SIG-M5 treated with dmso at 0.1 percent for 504 hours (cell line): ENCODE results near the gene DNAH12.
A peak's percentile ranks its signal among the peaks of the same experiment; 100 is the strongest.
"Not testable (repeated sequence)": the region's sequence is repeated elsewhere in the genome, so short reads cannot be mapped to it uniquely, and the experiment has no call there.

Experiments
- DNase-seq: peaks from one replicate; lab custom pipeline; 2025; ENCODE audit not compliant: unreplicated experiment; lab: John Stamatoyannopoulos, UW

The DNAH12 gene

DNA sequence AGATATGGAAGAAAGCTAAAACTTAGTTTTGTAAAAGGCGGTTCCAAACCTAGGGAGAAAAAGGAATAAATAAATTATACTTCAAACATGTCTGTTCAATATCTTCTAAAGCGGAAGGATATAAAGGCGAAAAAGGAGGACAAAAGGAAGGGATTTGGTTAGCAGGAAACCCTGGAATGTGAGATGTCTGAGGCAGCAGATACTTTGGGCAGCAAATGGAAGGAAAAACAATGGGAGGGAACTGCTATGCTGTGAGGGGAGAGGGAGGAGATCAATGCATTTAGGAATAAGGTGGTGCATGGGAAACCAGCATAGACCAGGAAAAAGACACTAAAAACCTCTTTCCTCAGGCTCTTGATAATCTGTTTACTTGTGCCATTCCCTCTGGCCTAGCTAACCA lies 120.8 kb downstream of the DNAH12 start:
- no peak for DNase-seq

DNA sequence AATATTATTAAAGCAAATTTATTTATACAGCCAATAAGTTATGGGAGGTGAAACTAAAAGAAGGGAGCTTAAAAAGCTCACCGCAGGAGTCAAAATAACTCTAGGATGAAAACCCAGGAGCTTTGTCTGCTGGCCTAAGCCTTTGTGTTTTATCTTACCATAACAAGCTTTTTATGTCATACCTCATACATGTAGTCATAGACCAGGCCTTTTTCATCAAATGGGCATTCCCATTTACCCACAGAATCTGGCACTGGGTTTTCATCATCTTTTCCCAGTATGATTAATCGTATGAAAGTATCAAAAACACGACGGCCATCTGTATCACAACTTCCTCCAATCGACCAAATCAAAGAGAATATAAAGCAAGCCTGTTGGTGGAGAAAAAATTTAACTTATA lies 122.8 kb downstream of the DNAH12 start:
- DNase-seq = no peak

DNA sequence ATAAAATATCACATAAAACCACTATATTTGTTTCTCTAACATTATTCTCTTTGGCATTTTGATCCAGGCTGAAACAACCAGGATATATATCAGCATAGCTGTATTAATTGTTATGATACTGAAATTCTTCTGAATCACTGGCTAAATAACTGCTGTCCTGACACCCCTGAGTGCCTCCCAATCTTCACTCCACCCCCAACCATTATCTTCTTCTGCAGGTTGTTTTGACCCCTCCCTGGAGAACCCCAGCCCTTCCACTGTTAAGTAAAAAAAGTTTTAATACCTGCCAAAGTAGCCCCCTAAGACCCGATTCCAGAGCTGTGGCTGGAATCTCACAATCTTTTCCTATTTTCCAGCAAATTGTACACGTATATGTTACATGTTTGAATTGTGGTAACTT lies 124.1 kb downstream of the DNAH12 start:
- DNase-seq = no peak

DNA sequence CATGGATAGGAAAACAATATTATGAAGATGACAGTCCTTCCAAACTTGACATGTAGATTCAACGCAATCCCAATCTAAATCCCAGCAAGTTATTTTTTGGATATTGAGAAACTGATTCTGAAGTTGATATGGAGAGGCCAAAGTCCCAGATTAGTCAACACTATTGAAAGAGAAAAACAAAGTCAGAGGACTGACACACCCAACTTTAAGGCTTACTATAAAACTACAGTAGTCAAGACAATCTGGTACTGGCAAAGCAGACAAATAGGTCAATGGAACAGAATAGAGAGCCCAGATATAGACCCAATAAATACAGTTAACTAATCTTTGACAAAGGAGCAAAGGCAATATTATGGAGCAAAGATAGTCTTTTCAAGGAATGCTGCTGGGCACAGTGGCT lies 132.4 kb downstream of the DNAH12 start:
- no peak for DNase-seq

DNA sequence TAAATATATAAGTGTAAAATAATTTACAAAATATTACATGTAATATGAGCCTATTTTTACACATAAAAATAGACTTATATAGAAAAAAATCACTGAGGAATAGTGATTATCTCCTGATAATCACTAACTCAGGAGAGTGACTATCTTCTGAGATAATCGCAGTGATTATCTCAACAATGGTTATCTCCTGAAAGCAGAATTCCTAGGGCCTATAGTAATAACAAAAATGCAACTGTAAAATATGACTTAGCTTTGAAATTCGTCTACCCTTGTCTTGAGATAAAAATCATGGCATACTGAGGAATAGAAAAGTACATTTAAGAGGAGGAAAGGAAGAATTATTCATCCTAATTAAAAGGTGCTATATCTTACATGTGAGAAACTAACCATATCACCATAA lies 134.7 kb downstream of the DNAH12 start:
- no peak for DNase-seq

DNA sequence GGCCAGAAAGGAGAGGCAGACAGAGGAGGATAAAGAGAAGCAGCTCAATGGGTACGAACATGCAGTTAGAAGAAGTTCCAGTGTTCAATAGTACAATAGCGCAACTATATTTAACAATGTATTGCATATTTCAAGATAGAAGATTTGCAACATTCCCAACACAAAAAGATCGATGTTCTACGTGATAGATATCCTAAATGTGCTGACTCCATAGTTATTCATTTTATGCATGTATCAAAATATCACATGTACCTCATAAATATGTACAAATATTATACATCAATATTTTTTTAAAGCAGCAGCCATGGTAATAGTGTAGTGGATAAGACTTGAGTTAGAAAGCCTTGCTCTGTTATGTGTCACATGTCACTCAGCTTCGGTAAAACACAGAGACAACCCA lies 141.5 kb downstream of the DNAH12 start:
- no peak for DNase-seq

DNA sequence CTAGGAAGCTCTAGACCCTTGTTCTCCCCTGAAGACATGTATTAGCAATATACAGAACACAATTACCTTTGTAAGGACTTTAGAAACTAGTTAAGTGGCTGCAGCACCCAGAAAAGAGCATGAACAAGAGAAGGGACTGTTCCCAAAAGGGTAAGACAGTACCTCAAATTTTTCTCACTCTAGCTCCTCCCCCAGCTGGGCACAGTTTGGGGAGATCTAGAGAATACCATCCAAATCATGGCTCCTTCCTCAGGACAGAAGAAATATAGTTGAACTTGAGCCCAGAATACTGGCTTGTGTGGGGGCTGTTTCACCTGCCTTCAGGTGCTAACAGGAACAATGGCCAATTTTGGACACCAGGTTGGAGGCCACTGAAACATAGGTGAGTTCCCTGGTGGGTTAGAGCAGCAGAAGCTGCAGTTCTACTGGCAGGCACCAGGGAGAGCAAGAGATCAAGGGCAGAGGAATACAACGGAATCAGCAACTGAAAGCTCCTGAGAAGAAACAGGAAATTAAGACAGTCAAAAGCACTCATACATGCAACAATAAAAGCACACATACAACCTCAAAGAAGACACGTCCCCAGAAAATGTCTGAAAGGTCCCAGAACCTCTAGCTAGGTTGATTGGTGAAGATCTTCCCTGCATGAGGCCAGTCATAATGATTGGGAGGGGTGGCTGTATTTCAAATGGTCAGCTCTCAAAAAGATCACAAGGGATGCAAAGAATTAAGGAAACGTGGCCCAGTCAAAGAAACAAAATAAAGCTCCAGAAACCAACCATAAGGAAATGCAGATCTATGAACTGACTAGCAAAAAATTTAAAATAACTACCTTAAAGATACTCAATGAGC lies 146.7 kb downstream of the DNAH12 start:
- DNase-seq = peak; percentile 90

DNA sequence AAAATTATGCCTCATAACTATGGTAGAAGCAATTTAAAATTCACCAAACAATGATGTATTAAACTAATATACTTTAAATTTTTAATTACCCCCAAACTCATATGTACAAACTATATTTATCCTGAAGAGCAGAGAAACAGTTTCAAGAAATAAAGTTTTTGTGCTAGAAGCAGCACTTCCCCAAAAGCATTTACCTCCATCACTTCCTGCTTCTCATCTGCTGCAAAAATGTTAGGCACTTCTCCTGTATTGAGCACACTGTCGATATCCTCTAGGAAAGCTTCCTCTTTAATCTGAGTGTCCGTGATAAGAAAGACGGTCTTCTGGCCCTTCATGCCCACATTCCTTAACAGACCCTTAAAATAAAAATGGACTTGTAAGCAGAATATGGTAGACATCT lies 150.2 kb downstream of the DNAH12 start:
- DNase-seq = peak; percentile 40

DNA sequence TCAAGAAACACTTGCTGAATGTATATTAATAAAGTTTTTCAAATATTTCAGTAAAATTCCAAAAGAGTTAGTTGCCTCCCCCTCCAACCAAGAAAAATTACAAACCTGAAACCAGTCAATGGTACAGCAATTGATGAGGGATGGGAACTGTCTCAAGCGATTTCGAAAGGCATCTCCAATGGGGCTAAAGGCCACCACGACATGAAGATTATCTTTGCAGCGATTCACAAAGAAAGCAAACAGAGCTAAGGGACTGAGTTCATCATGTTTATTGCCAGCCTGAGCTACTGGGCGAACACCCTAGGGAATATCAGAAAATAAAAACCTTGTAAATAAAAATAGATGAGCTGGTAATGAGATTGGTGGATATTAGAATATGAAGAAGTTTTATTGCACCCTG lies 152.4 kb downstream of the DNAH12 start:
- no peak for DNase-seq

DNA sequence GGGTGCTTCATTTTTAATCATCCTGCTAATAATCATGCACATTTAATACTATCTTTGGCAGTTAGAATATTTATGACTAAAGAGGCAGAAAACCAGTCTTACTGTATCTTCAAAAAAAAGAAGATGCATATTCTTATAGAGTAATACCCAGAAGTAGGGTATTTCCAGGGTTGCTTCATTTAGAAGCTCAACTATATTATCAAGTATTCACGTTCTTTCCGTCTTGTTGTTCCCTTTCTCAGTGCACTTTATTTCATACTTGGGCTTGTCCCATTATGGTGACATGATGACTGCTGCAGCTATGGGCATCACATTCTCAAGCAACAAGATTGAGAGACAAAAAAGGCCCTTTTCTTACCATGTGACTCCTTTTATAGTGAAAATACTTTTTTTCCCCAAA lies 154.9 kb downstream of the DNAH12 start:
- no peak for DNase-seq

DNA sequence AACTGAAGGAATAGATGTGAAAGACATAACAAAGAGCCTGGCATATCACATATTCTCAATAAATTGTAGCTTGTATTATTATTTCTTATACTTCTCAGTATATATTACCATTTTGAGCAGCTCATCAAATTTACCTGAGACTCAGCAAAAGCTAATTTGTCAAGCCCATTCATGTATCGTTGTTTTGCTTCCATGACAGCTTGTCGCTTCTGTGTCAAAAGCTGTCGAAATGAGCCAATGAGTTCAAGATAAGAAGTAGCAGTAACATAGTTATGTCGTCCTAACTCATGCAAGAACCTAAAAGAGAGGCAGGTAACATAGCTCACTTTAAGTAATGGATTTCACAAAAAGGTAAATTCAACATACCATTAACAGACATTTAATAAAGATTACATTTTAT lies 157.8 kb downstream of the DNAH12 start:
- DNase-seq = no peak

DNA sequence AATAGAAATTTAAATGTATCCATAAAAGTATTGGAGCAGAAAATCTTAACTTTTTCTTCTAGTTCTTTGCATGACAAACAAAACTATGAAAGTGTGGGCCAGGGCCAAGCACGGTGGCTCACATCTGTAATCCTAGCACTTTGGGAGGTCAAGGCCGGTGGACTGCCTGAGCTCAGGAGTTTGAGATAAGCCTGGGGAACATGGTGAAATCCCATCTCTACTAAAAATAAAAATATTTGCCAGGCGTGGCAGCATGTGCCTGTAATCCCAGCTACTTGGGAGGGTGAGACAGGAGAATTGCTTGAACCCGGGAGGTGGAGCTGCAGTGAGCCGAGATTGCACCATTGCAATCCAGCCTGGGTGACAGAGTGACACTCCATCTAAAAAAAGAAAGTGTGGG lies 158.6 kb downstream of the DNAH12 start:
- DNase-seq = no peak

DNA sequence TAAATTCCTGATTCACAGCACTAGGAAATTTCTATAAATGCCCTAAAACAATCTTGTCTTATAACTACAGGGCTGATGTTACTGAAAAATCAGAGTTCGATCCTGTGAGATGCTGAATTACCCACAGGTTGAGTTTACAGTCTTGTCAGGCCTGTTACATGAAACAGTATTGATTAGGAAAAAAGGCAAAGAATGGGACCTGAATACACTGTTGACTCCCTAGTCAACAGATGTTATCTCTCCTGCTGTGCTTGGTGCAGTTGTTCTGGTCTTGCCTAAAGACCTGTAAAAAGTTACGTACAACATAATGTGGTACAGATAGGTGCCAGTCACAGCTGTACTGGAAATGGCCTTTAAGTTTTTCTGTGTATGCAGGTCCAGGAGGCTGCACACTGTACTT lies 160.3 kb downstream of the DNAH12 start:
- no peak for DNase-seq

DNA sequence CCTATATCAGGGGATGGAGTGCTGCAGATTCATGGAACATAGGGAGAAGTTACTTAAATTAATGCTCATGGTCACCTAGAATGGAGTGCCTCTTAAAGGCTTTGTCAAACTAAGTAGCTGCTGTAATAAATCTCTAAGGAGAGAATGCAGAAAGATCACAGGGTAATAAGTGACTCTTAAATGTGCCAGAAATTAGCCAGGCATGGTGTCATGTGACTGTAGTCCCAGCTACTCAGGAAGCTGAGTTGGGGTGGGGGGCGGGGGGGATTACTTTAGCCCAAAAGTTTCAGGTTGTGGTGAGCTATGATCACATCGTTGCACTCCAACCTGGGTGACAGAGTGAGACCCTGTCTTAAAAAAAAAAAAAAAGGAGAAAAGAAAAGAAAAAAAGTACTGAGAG lies 160.7 kb downstream of the DNAH12 start:
- no peak for DNase-seq

DNA sequence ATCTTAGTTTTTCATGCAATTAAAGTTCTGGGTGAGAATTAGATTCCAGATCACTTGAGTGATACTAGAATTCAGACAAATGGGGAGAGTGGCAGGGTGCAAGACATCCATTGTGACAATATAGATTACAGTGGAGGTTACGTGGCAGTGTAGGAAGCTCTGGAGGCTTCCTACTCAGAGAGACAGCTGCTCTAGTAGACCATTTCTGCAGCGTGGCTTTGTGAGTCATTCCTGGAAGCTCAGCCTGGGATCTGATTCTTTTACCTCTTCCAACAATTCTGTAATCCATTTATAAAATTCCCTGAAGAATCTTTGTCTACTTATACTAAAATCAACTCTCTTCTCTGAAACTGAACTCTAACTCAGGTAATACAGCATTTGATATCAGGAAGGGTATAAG lies 161.2 kb downstream of the DNAH12 start:
- DNase-seq = no peak

DNA sequence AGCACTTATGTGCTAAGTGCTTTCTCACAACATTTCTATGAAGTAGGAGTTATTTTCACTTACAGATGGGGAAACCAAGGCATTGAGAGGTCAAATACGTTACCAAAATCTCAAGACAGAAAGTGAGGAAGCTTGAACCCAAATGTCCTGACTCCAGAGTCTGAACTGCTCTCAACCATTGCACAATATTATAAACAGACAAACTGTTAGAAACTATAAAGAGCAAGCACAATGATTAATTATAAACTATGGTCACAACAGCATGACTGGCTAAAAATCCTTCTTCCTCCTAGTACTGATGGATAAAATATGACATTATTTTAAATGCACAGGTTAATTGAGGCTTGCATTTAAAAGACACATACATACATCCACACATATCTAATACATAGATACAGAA lies 173.8 kb downstream of the DNAH12 start:
- DNase-seq = no peak

DNA sequence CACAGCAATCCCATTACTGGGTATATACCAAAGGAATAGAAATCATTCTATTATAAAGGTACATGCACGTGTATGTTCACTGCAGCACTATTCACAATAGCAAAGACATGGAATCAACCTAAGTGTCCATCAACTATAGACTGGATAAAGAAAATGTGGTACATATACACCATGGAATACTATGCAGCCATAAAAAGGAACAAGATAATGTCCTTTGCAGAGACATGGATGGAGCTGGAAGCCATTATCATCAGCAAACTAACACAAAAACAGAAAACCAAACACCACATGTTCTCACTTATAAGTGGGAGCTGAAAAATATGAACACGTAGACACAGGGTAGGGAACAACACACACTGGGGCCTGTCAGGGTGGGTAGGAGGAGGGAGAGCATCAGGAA lies 179.1 kb downstream of the DNAH12 start:
- DNase-seq = not testable (repeated sequence)

DNA sequence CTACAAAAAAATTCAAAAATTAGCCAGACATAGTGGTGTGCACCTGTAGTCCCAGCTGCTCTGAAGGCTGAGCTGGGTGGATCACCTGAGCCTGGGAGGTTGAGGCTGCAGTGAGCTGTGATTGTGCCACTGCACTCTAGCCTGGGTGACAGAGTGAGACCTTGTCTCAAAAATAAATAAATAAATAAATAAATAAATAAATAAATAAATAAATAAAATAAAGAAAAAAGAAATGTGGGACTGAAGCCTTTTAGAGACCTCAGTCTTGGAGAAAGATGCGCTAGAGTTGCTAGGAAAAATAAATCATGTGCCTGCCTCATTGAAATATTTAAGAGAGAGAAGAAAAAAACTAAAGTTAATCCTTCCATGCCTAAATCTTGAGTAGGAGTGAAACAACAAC lies 187.9 kb downstream of the DNAH12 start:
- DNase-seq = not testable (repeated sequence)

DNA sequence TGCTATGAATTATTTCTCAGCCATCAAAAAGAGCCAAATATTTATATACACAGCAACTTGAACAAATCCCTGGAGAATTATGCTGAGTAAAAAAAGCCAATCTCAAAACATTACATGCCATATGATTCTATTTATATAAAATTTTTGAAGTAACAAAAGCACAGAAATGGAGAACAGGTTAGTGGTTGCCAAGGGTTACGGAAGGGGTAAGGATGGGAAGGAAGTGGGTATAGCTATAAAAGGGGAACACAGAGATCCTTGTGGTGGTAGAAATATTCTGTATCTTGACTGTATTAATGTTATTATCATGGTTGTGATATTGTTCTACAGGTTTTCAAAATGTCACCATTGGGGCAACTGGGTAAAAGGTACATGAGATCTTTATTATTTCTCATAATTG lies 189.4 kb downstream of the DNAH12 start:
- DNase-seq = peak; percentile 8

DNA sequence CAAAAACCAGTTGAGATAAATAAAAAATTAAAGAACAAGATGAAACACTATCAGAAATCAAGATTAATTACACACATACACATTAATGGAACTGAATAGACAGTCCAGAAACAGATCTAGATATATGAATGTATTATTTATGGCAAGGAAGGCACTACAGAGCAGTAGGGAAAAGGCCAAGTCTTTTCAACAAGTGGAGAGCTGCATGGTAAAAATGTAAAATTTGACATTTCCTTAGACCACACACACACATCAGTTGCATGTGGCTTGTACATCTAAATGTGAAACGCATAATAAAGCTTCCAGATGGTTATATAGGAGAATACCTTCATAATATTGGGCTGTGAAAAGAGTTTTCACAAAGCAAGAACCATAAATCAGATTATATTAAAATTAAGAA lies 193.9 kb downstream of the DNAH12 start:
- DNase-seq = no peak

DNA sequence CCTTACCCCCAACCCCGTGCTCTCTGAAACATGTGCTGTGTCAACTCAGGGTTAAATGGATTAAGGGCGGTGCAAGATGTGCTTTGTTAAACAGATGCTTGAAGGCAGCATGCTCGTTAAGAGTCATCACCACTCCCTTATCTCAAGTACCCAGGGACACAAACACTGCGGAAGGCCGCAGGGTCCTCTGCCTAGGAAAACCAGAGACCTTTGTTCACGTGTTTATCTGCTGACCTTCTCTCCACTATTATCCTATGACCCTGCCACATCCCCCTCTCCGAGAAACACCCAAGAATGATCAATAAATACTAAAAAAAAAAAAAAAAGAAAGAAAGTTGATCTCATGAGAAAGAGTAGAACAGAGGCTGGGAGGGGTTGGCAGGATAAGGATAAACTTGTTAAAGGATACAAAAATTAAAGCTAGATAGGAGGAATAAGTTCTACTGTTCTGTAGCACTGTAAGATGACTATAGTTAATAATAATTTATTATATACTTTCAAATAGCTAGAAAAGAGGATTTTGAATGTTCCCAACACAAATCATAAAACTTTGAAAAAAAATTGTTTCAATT lies 205.0 kb downstream of the DNAH12 start:
- not testable (repeated sequence) for DNase-seq

DNA sequence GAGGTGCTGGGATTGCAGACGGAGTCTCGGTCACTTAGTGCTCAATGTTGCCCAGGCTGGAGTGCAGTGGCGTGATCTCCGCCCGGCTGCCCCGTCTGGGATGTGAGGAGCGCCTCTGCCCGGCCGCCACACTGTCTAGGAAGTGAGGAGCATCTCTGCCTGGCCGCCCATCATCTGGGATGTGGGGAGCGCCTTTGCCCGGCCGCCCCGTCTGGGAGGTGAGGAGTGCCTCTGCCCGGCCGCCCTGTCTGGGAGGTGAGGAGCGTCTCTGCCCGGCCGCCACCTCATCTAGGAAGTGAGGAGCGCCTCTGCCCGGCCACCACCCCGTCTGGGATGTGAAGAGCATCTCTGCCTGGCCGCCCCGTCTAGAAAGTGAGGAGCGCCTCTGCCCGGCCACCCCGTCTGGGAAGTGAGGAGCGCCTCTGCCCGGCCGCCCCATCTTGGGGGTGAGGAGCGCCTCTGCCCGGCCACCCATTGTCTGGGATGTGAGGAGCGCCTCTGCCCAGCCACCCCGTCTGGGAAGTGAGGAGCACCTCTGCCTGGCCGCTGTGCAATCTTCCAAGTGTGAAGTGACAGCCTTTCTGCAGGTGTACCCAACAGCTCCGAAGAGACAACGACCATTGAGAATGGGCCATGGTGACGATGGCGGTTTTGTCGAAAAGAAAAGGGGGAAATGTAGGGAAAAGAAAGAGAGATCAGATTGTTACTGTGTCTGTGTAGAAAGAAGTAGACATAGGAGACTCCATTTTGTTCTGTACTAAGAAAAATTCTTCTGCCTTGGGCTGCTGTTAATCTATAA lies 205.7 kb downstream of the DNAH12 start:
- DNase-seq = not testable (repeated sequence)
